Stimulated activated CD4-positive, alpha-beta T cell treated with anti-CD3 and anti-CD28 coated beads, Interleukin-4, amount 100 ng/mL, for 1 hour (primary cell): ENCODE measurements around the gene ALPK1.
"Not testable (repeated sequence)": the region's sequence is repeated elsewhere in the genome, so short reads cannot be mapped to it uniquely, and the experiment has no call there.

Experiments used
- DNase-seq: peaks from one replicate; pipeline ENCODE4 v3.0.0-alpha.2; 2020

Gene ALPK1

DNA sequence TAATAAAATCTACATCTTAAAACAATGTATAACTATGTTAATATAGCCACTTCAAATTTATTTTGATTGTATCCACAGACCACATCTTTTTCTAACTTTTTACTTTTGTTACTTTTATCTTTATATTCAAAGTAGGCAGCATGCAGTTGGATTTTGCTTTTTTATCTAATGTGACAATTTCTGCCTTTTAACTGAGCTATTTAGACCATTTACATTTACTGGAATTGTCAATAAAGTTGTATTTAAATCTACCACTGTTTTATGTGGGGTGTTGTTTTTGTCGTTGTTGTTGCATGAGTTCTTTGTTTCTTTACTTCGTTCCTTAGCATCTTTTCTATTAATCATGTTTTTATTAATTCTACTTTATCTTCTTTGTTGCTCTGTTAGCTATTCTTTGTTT, 176.8 kb downstream of the ALPK1 start:
- DNase-seq = no peak

DNA sequence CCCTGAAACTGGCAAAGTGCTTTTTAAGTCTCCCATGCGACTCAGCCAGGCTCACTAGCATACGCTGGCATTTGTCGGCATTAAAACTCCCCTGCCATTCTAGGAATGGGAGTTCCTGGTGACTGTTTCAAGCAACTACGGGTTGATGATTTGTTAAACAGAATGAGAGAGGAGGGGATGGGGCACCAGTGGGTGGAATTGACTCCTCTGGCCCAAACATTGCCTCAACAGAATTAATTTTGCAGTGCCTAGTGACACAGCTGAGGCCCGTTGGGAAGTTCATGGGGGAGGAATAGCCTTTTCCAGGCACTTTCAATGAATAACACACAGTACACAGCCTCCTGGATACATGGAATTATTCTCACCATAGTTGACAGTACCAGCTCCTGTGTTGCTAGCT, 188.8 kb downstream of the ALPK1 start:
- DNase-seq = no peak

DNA sequence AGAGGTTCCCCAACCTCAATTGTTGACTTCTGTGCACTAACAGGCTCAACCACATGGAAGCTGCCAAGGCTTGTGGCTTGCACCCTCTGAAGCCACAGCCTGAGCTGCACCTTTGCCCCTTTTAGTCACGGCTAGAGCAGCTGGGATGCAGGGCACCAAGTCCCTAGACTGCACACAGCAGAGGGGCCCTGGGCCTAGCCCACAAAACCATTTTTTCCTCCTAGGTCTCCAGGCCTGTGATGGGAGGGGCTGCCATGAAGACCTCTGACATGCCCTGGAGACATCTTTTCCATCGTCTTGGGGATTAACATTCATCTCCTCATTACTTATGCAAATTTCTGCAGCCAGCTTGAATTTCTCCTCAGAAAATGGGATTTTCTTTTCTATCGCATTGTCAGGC, 193.6 kb downstream of the ALPK1 start:
- not testable (repeated sequence) for DNase-seq
